GM06990 (cell line): Measurements from ENCODE around the gene THBS4.

ENCODE experiments used
- DNase-seq: peaks from one replicate; pipeline ENCODE4 v3.0.0-alpha.2; 2011; ENCODE audit not compliant: insufficient read length; ENCODE audit errors: extremely low read depth
- H3K27me3 ChIP-seq: replicated peaks from 2 replicates; pipeline ENCODE4 v1.6.0; 2011; ENCODE audit warnings: low read length; ENCODE audit not compliant: control insufficient read depth, insufficient read depth
- H3K36me3 ChIP-seq: 2 replicates; pipeline ENCODE4 v1.5.1; 2011; ENCODE audit warnings: low read length; ENCODE audit not compliant: control insufficient read depth, insufficient read depth
- H3K4me3 ChIP-seq: replicated peaks from 2 replicates; pipeline ENCODE4 v1.5.1; 2011; ENCODE audit warnings: low read depth, mild to moderate bottlenecking, control low read depth, low read length
- TF ChIP-seq, protein P1 (sequence below): IDR thresholded peaks from 2 replicates; pipeline ENCODE4 v1.5.1; 2011; ENCODE audit warnings: low read length, control low read depth, mild to moderate bottlenecking, inconsistent platforms; ENCODE audit not compliant: insufficient read depth, poor library complexity, severe bottlenecking

Gene THBS4

GRCh38 chr5:80116465-80116864 is 81.3 kb downstream of the THBS4 start:
- Histone ChIP-seq H3K36me3 (no peaks in the 10 kb centered on the region), H3K4me3 (no peak overlapping the region), H3K27me3 (no peaks in the 10 kb centered on the region)
- DNase-seq = no peak
- TF ChIP-seq, protein P1, sequence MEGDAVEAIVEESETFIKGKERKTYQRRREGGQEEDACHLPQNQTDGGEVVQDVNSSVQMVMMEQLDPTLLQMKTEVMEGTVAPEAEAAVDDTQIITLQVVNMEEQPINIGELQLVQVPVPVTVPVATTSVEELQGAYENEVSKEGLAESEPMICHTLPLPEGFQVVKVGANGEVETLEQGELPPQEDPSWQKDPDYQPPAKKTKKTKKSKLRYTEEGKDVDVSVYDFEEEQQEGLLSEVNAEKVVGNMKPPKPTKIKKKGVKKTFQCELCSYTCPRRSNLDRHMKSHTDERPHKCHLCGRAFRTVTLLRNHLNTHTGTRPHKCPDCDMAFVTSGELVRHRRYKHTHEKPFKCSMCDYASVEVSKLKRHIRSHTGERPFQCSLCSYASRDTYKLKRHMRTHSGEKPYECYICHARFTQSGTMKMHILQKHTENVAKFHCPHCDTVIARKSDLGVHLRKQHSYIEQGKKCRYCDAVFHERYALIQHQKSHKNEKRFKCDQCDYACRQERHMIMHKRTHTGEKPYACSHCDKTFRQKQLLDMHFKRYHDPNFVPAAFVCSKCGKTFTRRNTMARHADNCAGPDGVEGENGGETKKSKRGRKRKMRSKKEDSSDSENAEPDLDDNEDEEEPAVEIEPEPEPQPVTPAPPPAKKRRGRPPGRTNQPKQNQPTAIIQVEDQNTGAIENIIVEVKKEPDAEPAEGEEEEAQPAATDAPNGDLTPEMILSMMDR = no peak

DNA sequence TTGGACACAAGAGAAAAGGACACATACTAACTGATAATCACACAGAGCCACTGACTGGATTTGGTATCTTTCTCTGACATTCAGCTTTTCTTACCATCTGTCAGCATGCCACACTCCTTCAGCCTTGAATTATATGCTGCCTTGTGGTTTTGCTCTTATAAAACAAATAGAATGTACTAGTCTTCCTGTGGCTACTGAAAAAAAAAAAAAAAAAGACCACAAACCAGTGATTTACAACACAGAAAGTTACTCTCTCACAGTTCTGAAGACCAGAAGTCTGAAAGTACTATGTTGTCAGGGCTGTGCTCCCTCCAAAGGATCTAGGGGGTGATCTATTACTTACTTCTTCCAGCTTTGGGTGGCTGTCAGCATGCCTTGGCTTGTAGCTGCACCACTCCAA is 82.3 kb downstream of the THBS4 start:
- H3K4me3 ChIP-seq = no peak overlapping the region
- TF ChIP-seq, protein P1 = no peak
- DNase-seq = no peak
- no peaks in the 10 kb centered on the region for H3K36me3 ChIP-seq
- H3K27me3 ChIP-seq = no peaks in the 10 kb centered on the region

- Histone ChIP-seq H3K27me3 (no peaks in the 10 kb centered on the region), H3K4me3 (no peak overlapping the region), H3K36me3 (no peaks in the 10 kb centered on the region)
- TF ChIP-seq, protein P1 = no peak
- DNase-seq = no peak
Observed at GRCh38 chr5:80119372-80119771, 84.2 kb downstream of the THBS4 start.

- DNase-seq = no peak
- Histone ChIP-seq H3K4me3 (no peak overlapping the region), H3K36me3 (no peaks in the 10 kb centered on the region), H3K27me3 (no peaks in the 10 kb centered on the region)
- TF ChIP-seq, protein P1 = no peak
Observed at GRCh38 chr5:80122579-80122978, 87.4 kb downstream of the THBS4 start.

DNA sequence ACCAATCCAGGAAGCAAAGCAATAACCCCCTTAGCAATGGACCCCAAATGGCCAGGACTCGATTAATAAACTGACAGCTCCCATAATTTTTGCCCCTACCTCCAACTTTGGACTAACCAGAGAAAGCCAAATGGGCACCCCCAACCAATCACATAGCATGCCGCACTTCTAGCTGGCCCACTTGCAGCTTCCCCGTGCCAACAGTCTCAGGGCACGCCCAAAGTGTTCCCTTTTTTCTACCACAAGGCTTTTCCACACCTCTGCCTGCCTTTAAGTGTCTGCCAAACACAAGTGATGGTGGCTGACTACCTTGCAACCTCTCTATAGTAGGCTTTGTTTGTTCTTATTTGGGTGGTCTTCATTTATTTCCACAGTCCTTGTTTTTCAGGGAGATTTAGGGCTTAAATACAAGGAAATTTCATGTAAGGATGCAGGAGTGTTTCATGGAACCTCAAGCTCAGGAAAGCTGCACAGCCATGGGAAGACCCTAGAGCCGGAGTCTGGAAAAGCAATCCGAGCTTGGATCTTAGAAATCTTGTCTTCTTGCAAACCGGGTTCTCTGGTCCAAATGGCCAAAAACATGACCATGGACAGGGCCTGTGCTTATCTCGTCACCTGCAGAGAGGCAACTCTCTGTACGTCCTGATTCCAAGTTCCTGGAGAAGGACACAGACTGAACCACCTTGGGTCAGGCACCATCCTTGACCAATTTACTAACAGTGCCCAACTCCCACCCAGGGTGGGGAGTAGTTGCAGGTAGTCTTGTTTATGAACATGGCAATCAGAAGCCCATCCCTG is 89.2 kb downstream of the THBS4 start:
- Histone ChIP-seq H3K4me3 (no peak overlapping the region), H3K36me3 (no peaks in the 10 kb centered on the region), H3K27me3 (no peaks in the 10 kb centered on the region)
- TF ChIP-seq, protein P1 = no peak
- DNase-seq = no peak
